Fibroblast of lung (primary cell): Measurements from ENCODE around the gene PLXNA4.

Experiments
- CTCF ChIP-seq, 2 donors: IDR thresholded peaks in 1 of 2; conservative IDR thresholded peaks in 1 of 2; 1 replicate in 1 of 2; 2 replicates in 1 of 2; pipeline ENCODE4 v1.5.1; 2011 to 2012; ENCODE audit warnings: low read length in 2 of 2, control low read depth in 1 of 2, inconsistent platforms in 1 of 2, low read depth in 1 of 2, mild to moderate bottlenecking in 1 of 2
- EZH2 ChIP-seq: IDR thresholded peaks from 2 replicates; pipeline ENCODE4 v1.5.1; 2012; ENCODE audit warnings: low read length, control low read depth, mild to moderate bottlenecking; ENCODE audit errors: missing control alignments

- TF ChIP-seq CTCF (conservative IDR thresholded peaks at IDR 0.05 in 1 of 2, IDR thresholded peaks at IDR 0.05 in 1 of 2; ENCODE audit: low read depth in 1 of 2, low read length in 2 of 2) (no peak), EZH2 (no peak)
These were observed 28.4 kb downstream of the PLXNA4 start for GRCh38 chr7:132547821-132548220.
